HG03342 (cell line): ENCODE measurements around the gene ATP8A2.
"Not testable (repeated sequence)": the region's sequence is repeated elsewhere in the genome, so short reads cannot be mapped to it uniquely, and the experiment has no call there.

Experiments used
- ATAC-seq: cut with Tn5 transposase; IDR thresholded peaks from one replicate; pipeline ENCODE4 v1.9.1; 2021; ENCODE audit warnings: mild to moderate bottlenecking, moderate library complexity; ENCODE audit not compliant: unreplicated experiment

ATP8A2 gene

GRCh38 chr13:25529425-25529824 lies 157.7 kb downstream of the ATP8A2 start:
- ATAC-seq = no peak

GRCh38 chr13:25538276-25538675 lies 166.5 kb downstream of the ATP8A2 start:
- ATAC-seq = no peak

- ATAC-seq = peak; percentile 66
Measured at GRCh38 chr13:25541434-25542123, 169.8 kb downstream of the ATP8A2 start.

GRCh38 chr13:25548991-25549390 lies 177.2 kb downstream of the ATP8A2 start:
- not testable (repeated sequence) for ATAC-seq

DNA sequence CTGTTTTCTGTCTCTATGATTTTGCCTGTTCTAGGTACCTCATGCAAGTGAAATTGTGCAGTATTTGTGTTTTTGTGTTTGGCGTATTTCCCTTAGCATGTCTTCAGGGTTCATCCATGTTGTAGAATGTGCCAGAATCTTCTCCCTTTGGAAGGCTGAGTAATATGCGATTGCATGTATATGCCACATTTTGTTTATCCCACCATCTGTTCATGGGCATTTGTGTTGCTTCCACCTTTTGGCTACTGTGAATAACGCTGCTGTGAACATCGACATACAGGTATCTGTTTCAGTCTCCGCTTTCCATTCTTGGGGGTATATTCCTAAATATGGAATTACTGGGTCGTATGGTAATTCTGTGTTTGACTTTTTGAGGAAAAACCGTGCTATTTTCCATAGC lies 190.0 kb downstream of the ATP8A2 start:
- ATAC-seq = no peak

GRCh38 chr13:25570185-25570584 lies 198.4 kb downstream of the ATP8A2 start:
- ATAC-seq = no peak

GRCh38 chr13:25571237-25571636 lies 199.5 kb downstream of the ATP8A2 start:
- ATAC-seq = no peak

- ATAC-seq = not testable (repeated sequence)
Measured at GRCh38 chr13:25572171-25572570, 200.4 kb downstream of the ATP8A2 start.

- peak; percentile 64 for ATAC-seq
Measured at GRCh38 chr13:25574437-25575411, 202.9 kb downstream of the ATP8A2 start.

DNA sequence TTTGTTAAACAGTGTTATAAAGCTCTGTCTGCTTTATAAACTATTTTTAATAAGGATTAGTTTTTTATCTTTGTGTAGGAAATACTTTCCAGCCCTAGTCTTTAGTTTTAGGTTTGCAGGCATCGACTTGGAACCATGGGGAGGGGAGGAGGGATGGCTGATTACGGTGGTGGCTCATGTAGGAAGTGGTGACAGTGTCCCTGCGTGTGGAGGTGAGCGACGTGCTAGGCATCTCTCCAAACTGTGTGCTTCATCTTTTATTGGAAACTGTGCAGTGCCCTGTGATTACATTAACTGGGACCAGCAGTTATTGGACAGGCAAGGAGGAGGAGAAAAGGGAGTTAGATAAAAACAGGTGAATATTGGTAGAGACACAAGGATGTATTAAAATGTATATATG lies 203.8 kb downstream of the ATP8A2 start:
- no peak for ATAC-seq

DNA sequence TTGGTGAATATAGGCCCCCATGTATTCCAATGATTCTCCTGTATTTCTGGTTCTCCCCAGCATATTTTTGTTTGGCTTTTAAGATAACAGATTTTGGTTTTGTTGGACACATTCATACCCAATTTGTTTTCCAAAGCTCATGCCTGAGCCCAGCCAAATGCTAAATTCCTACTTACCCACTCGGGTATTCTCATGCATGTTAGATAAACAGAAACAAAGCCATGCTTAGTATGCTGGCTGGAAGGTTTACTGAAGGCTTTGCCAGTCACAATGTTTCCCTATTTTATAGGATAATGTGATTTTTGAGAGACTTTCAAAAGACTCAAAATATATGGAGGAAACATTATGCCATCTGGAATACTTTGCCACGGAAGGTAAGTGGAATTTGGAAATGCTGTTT lies 206.8 kb downstream of the ATP8A2 start:
- no peak for ATAC-seq

DNA sequence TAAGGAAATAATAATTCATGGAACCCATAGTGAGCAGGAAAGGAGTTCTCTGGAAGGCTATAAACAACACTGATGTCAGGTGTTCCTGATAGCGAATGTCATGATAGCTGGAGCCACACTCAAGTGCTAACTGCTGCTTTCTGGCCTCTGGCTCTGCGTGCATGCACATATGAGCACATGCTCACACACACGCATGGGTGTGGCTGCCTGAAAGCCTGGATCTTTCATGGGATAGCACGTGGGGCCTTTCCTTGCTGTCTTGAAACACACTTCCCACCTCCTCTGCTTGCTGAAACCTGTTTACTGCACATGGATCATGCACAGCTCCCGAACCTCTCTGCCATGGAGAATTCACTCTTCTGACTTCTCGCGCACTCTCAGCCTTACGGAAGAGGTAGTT lies 207.4 kb downstream of the ATP8A2 start:
- no peak for ATAC-seq

DNA sequence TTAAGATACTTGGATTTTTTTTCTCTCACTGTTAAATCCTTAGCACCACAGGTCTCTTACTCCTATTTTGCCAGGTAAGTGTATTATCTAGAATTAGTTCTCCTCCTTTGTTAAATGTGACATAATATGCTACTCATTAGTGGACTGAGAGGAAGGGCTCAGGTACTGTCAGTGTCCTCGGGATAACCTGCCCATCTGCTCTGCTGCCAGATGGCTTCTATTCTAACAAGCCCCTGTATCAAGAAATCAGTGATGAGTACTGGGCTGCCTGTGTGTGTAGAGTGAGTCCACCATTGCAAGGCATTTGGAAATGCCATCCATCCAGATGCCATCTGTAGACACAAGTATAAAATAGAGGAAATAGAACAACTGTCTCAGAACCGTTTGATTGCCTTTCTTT lies 209.6 kb downstream of the ATP8A2 start:
- ATAC-seq = no peak

- no peak for ATAC-seq
Measured at GRCh38 chr13:25584087-25584486, 212.3 kb downstream of the ATP8A2 start.

GRCh38 chr13:25585000-25585399 lies 213.2 kb downstream of the ATP8A2 start:
- no peak for ATAC-seq

DNA sequence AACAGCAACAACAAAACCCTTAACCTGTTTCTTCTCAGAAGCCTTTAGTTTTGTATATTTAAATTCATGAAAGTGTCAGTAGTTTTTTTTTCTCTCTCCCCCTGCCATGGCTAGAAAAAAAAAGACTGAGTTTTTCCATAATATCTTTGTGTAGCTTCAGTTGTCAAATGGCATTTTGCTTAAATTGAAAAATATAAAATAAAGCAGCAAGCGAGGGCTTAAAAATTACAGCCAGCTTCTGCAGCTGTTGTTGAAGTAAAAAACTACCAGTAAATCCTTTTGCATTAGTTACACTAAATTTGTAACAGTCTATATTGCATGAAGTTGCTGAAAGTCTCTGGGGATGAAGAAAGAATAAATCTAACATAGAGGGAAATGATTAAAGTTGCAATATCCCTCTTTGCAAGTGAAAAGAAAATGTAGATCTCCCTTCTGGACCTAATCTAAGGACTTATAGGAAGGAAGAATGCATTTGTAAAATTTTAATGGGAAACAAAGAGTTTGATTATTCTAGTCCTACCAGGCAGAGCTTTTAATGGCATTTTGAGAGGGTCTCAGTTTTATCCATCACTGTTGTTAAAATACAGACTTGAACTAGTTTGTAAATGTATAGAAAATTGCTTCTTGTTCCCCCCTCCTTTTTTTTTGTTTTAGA lies 215.7 kb downstream of the ATP8A2 start:
- no peak for ATAC-seq

- no peak for ATAC-seq
Measured at GRCh38 chr13:25588336-25589060, 216.7 kb downstream of the ATP8A2 start.

DNA sequence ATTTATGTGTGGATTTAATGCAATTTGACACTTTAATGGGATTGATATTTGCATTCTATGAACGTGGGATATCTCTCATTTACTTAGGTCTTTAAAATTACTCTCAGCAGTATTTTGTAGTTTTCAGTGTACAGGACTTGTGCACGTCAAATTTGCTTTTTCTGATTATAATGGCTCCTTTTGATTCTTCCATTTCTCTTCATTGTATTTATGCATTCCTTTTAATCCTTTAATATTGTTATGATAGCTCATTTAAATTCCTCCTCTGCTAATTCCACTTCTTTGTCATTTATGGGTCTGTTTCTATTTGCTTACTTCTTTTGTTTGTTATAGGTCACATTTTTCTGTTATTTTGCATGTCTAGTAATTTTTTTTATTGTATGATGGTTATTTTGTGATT lies 226.6 kb downstream of the ATP8A2 start:
- ATAC-seq = no peak

GRCh38 chr13:25602176-25602575 lies 230.4 kb downstream of the ATP8A2 start:
- no peak for ATAC-seq

DNA sequence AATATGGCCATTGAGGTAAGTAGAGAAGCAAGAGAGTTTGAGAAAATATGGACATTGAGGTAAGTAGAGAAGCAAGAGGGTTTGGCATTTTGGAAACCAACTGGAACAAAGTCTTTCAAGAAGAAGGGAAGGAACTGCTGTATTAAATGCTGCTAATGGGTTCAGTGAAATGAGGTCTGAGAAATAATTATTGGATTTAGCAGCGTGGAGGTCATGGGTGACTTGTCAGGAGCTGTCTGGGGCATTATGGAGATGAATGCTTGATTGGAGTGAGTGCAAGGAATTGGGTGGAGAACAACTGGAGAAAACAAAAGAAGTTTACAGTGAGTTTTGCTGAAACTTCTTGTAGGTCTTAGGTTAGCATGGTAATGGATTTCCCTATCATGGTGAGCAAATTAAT lies 232.3 kb downstream of the ATP8A2 start:
- ATAC-seq = no peak

GRCh38 chr13:25607096-25607495 lies 235.3 kb downstream of the ATP8A2 start:
- no peak for ATAC-seq
